CD4-positive, alpha-beta T cell treated with Interleukin-15 for 1 hour (primary cell): ENCODE data around the gene HDAC9.

Source experiments
- DNase-seq: peaks from one replicate; pipeline ENCODE4 v3.0.0-alpha.2; 2020

Gene HDAC9

GRCh38 chr7:18558910-18559309 lies 63.4 kb downstream of the HDAC9 start:
- DNase-seq = no peak

- no peak for DNase-seq
Observed at GRCh38 chr7:18559756-18560155, 64.2 kb downstream of the HDAC9 start.

GRCh38 chr7:18564779-18565178 lies 69.2 kb downstream of the HDAC9 start:
- DNase-seq = no peak

- DNase-seq = no peak
Observed at GRCh38 chr7:18565337-18565736, 69.8 kb downstream of the HDAC9 start.

- DNase-seq = no peak
Observed at GRCh38 chr7:18566205-18566604, 70.7 kb downstream of the HDAC9 start.

- peak; percentile 55 for DNase-seq
Observed at GRCh38 chr7:18566829-18567228, 71.3 kb downstream of the HDAC9 start.

- DNase-seq = no peak
Observed at GRCh38 chr7:18570441-18570840, 74.9 kb downstream of the HDAC9 start.

GRCh38 chr7:18570890-18571478 lies 75.4 kb downstream of the HDAC9 start:
- DNase-seq = no peak

GRCh38 chr7:18572154-18572553 lies 76.6 kb downstream of the HDAC9 start:
- no peak for DNase-seq

GRCh38 chr7:18572885-18573284 lies 77.3 kb downstream of the HDAC9 start:
- no peak for DNase-seq

- peak; percentile 26 for DNase-seq
Observed at GRCh38 chr7:18573410-18574234, 78.1 kb downstream of the HDAC9 start.

GRCh38 chr7:18574235-18574540 lies 78.6 kb downstream of the HDAC9 start:
- DNase-seq = no peak

GRCh38 chr7:18574676-18575075 lies 79.1 kb downstream of the HDAC9 start:
- no peak for DNase-seq

- no peak for DNase-seq
Observed at GRCh38 chr7:18575622-18576572, 80.3 kb downstream of the HDAC9 start.

GRCh38 chr7:18577096-18577771 lies 81.7 kb downstream of the HDAC9 start:
- no peak for DNase-seq

GRCh38 chr7:18579698-18580097 lies 84.1 kb downstream of the HDAC9 start:
- no peak for DNase-seq

GRCh38 chr7:18580950-18581349 lies 85.4 kb downstream of the HDAC9 start:
- no peak for DNase-seq

GRCh38 chr7:18583305-18583704 lies 87.8 kb downstream of the HDAC9 start:
- no peak for DNase-seq

- no peak for DNase-seq
Observed at GRCh38 chr7:18590241-18590640, 94.7 kb downstream of the HDAC9 start.

- DNase-seq = no peak
Observed at GRCh38 chr7:18590744-18591340, 95.3 kb downstream of the HDAC9 start.

GRCh38 chr7:18593602-18594279 lies 98.2 kb downstream of the HDAC9 start:
- DNase-seq = no peak

GRCh38 chr7:18597754-18598153 lies 102.2 kb downstream of the HDAC9 start:
- no peak for DNase-seq
